ENCODE results near the gene ANKIB1. TPM values are rescaled to one million over a fixed set of nuclear protein-coding genes. Genes with fewer than 3 reads are reported as not detected.
"Not testable (repeated sequence)": the region's sequence is repeated elsewhere in the genome, so short reads cannot be mapped to it uniquely, and the experiment has no call there.

ANKIB1 gene
- total RNA-seq, 1 donor from 2014 or later, result 48.0 TPM

- Histone ChIP-seq H3K9me3 (no peaks in the 10 kb centered on the region), H3K4me3 (no peak overlapping the region), H3K27ac (no peak overlapping the region), H3K27me3 (ENCODE audit: low read depth) (no peaks in the 10 kb centered on the region), H3K36me3 (peaks cover 39% of the 10 kb centered on the region), H3K4me1 (no peaks in the 10 kb centered on the region)
- TF ChIP-seq CTCF (IDR thresholded peaks at IDR 0.05), result no peak
- intact Hi-C loops (cut with DNase I), result no loop called here
- no peak for DNase-seq
- ATAC-seq, result no peak
These were observed 108.4 kb downstream of the ANKIB1 start for GRCh38 chr7:92354214-92354613.

DNA sequence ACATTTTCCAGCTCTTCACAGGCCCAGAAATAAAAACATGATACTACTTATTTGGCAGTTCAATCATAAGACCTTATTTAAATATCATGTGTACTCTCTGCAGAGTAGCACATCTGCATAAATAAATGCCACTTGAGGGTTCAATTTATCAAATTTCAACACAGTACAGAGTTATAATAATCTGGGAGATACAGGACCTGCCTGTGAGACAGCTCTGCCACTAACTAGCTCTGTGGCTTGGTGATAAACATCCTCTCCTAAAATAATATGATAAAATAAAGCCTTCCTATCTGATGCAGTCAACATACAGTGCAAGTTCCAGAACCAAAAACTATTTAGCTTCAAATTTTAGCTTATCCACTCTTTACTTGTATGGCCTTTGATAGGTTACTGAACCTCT, 110.6 kb downstream of the ANKIB1 start:
- ATAC-seq (no peak), DNase-seq (no peak)
- Histone ChIP-seq H3K4me1 (no peaks in the 10 kb centered on the region), H3K27me3 (ENCODE audit: low read depth) (no peaks in the 10 kb centered on the region), H3K9me3 (no peaks in the 10 kb centered on the region), H3K4me3 (no peak overlapping the region), H3K27ac (no peak overlapping the region), H3K36me3 (peaks cover 33% of the 10 kb centered on the region)
- intact Hi-C loops (cut with DNase I), result no loop called here
- TF ChIP-seq CTCF (IDR thresholded peaks at IDR 0.05), result no peak

DNA sequence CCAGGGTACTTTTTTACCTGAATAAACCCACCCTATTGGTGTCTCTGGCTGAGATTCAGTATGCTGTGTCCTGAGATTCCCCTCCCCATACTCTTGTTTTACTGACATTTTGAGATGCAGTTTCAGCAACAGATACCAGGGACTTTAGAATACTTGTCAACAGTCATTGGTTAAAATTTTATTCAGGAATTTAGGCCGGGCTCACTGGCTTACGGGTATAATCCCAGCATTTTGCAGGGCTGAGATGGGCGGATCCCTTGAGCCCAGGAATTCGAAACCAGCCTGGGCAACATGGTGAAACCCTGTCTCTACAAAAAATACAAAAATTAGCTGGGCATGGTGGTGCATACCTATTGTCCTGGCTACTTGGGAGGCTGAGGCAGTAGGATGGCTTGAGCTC, 111.5 kb downstream of the ANKIB1 start:
- Histone ChIP-seq H3K27me3 (ENCODE audit: low read depth) (no peaks in the 10 kb centered on the region), H3K27ac (no peak overlapping the region), H3K36me3 (peaks cover 31% of the 10 kb centered on the region), H3K4me3 (no peak overlapping the region), H3K4me1 (no peaks in the 10 kb centered on the region), H3K9me3 (no peaks in the 10 kb centered on the region)
- no peak for TF ChIP-seq CTCF (IDR thresholded peaks at IDR 0.05)
- intact Hi-C loops (cut with DNase I), result no loop called here
- ATAC-seq, result no peak
- DNase-seq, result no peak

DNA sequence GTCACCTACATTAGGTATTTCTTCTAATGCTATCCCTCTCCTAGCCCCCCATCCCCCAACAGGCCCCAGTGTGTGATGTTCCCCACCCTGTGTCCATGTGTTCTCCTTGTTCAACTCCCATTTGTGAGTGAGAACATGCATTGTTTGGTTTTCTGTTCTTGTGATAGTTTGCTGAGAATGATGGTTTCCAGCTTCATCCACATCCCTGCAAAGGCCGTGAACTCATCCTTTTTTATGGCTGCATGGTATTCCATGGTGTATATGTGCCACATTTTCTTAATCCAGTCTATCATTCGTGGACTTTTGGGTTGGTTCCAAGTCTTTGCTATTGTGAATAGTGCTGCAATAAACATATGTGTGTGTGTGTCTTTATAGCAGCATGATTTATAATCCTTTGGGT, 113.4 kb downstream of the ANKIB1 start:
- H3K4me1 ChIP-seq; DNase-seq; intact Hi-C loops (cut with DNase I); H3K27ac ChIP-seq; H3K4me3 ChIP-seq; H3K9me3 ChIP-seq; H3K27me3 ChIP-seq (ENCODE audit: low read depth); ATAC-seq: not testable (repeated sequence)
- H3K36me3 ChIP-seq, result peaks cover 29% of the 10 kb centered on the region

- Histone ChIP-seq H3K9me3 (no peaks in the 10 kb centered on the region), H3K4me3 (no peak overlapping the region), H3K27ac (no peak overlapping the region), H3K4me1 (no peaks in the 10 kb centered on the region), H3K36me3 (peaks cover 30% of the 10 kb centered on the region), H3K27me3 (ENCODE audit: low read depth) (no peaks in the 10 kb centered on the region)
- DNase-seq (no peak), ATAC-seq (no peak)
- intact Hi-C loops (cut with DNase I), result no loop called here
- no peak for TF ChIP-seq CTCF (IDR thresholded peaks at IDR 0.05)
These were observed 114.0 kb downstream of the ANKIB1 start for GRCh38 chr7:92359801-92360200.

DNA sequence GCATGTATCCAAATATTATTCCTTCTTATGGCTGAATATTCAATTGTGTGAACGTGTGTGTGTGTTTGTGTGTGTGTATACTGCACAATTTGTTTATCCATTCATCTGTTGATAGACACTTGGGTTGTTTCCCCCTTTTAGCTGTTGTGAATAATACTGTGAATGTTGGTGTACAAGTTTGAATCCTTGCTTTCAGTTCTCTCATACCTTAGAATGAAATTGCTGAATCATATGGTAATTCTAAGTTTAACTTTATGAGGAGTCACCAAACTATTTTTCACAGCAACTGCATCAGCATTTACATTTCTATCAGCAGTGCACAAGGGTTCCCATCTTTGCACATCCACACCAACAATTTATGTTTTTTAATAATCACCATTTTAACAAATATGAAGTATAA, 114.6 kb downstream of the ANKIB1 start:
- Histone ChIP-seq H3K9me3 (no peaks in the 10 kb centered on the region), H3K4me1 (no peaks in the 10 kb centered on the region), H3K27me3 (ENCODE audit: low read depth) (no peaks in the 10 kb centered on the region), H3K4me3 (no peak overlapping the region), H3K36me3 (peaks cover 25% of the 10 kb centered on the region), H3K27ac (no peak overlapping the region)
- no peak for TF ChIP-seq CTCF (IDR thresholded peaks at IDR 0.05)
- ATAC-seq, result no peak
- DNase-seq, result no peak
- intact Hi-C loops (cut with DNase I), result no loop called here
